GM21515 (cell line): ENCODE results near the gene KLHL1.
"Not testable (repeated sequence)": the region's sequence is repeated elsewhere in the genome, so short reads cannot be mapped to it uniquely, and the experiment has no call there.

Source experiments
- ATAC-seq: cut with Tn5 transposase; IDR thresholded peaks from one replicate; pipeline ENCODE4 v1.9.1; 2021; ENCODE audit not compliant: unreplicated experiment

KLHL1 gene

GRCh38 chr13:70108356-70109105 lies at the start of gene KLHL1:
TSS of gene KLHL1 (minus strand) at chr13:70108452. CDS start at chr13:70107699, 753 bp downstream.
- no peak for ATAC-seq

GRCh38 chr13:70142658-70143057 lies 34.4 kb upstream of the KLHL1 start:
- ATAC-seq, result not testable (repeated sequence)

- no peak for ATAC-seq
These were observed 19.8 kb upstream of the KLHL1 start for GRCh38 chr13:70128098-70128497.

GRCh38 chr13:70125693-70126092 lies 17.4 kb upstream of the KLHL1 start:
- no peak for ATAC-seq

- ATAC-seq, result no peak
These were observed 9.2 kb upstream of the KLHL1 start for GRCh38 chr13:70117338-70117905.

GRCh38 chr13:70107498-70108281 lies 562 bp downstream of the KLHL1 start, which contains the start of gene ATXN8OS:
TSS of gene ATXN8OS (plus strand) at chr13:70107826.
- no peak for ATAC-seq

- ATAC-seq, result no peak
These were observed 1.1 kb downstream of the KLHL1 start for GRCh38 chr13:70107125-70107497.

- ATAC-seq, result no peak
These were observed 3.8 kb downstream of the KLHL1 start for GRCh38 chr13:70104481-70104880.

GRCh38 chr13:70098669-70099068 lies 9.6 kb downstream of the KLHL1 start:
- no peak for ATAC-seq

GRCh38 chr13:70090036-70090723 lies 18.1 kb downstream of the KLHL1 start:
- no peak for ATAC-seq

GRCh38 chr13:70088926-70089325 lies 19.3 kb downstream of the KLHL1 start:
- no peak for ATAC-seq

- ATAC-seq, result no peak
These were observed 21.0 kb downstream of the KLHL1 start for GRCh38 chr13:70087247-70087646.

GRCh38 chr13:70080012-70080411 lies 28.2 kb downstream of the KLHL1 start:
- ATAC-seq, result no peak

GRCh38 chr13:70054572-70054971 lies 53.7 kb downstream of the KLHL1 start:
- ATAC-seq, result no peak

GRCh38 chr13:70051531-70051930 lies 56.7 kb downstream of the KLHL1 start:
- no peak for ATAC-seq

- ATAC-seq, result no peak
These were observed 64.6 kb downstream of the KLHL1 start for GRCh38 chr13:70043685-70044084.

- ATAC-seq, result no peak
These were observed 66.1 kb downstream of the KLHL1 start for GRCh38 chr13:70042193-70042592.

GRCh38 chr13:70034286-70034685 lies 74.0 kb downstream of the KLHL1 start:
- ATAC-seq, result no peak

GRCh38 chr13:70027551-70027950 lies 80.7 kb downstream of the KLHL1 start:
- no peak for ATAC-seq

- ATAC-seq, result no peak
These were observed 84.7 kb downstream of the KLHL1 start for GRCh38 chr13:70023516-70023915.

GRCh38 chr13:70022646-70023045 lies 85.6 kb downstream of the KLHL1 start:
- ATAC-seq, result no peak
